Amygdala (tissue), 56 donors: ENCODE results near the gene AATK.
"Not testable (repeated sequence)": the region's sequence is repeated elsewhere in the genome, so short reads cannot be mapped to it uniquely, and the experiment has no call there.

Source experiments
- DNase-seq, 56 donors: peaks; one replicate each; lab custom pipeline; 2025; lab: John Stamatoyannopoulos, UW

AATK gene

GRCh38 chr17:81163703-81164370, 2.2 kb downstream of the AATK start:
- peak in 2 of 56 donors; percentile 21 to 58 for DNase-seq

- DNase-seq = no peak
Measured at GRCh38 chr17:81163051-81163695, 2.8 kb downstream of the AATK start.

- no peak for DNase-seq
Measured at GRCh38 chr17:81162491-81162890, 3.5 kb downstream of the AATK start.

GRCh38 chr17:81161972-81162371, 4.0 kb downstream of the AATK start:
- no peak for DNase-seq

GRCh38 chr17:81161536-81161935, 4.5 kb downstream of the AATK start:
- no peak for DNase-seq

GRCh38 chr17:81160747-81161453, 5.1 kb downstream of the AATK start:
- no peak for DNase-seq

GRCh38 chr17:81160306-81160705, 5.7 kb downstream of the AATK start:
- peak in 14 of 56 donors; percentile 9 to 66 (median 41) for DNase-seq

GRCh38 chr17:81159611-81160265, 6.3 kb downstream of the AATK start:
- no peak for DNase-seq

- no peak for DNase-seq
Measured at GRCh38 chr17:81158688-81159590, 7.1 kb downstream of the AATK start.

GRCh38 chr17:81157848-81158687, 8.0 kb downstream of the AATK start:
- DNase-seq = no peak

GRCh38 chr17:81156866-81157805, 8.9 kb downstream of the AATK start:
- no peak for DNase-seq

GRCh38 chr17:81154961-81155360, 11.1 kb downstream of the AATK start:
- no peak for DNase-seq

GRCh38 chr17:81154016-81154415, 12.0 kb downstream of the AATK start:
- not testable (repeated sequence) for DNase-seq

- DNase-seq = peak in 49 of 56 donors; percentile 22 to 91 (median 70)
Measured at GRCh38 chr17:81153340-81153803, 12.6 kb downstream of the AATK start.

GRCh38 chr17:81152288-81152828, 13.7 kb downstream of the AATK start:
- no peak for DNase-seq

- DNase-seq = no peak
Measured at GRCh38 chr17:81151278-81151677, 14.7 kb downstream of the AATK start.

GRCh38 chr17:81150377-81151077, 15.5 kb downstream of the AATK start:
- DNase-seq = no peak
